Retina (tissue), 1 donor: ENCODE data around the gene GET4.
"Not testable (repeated sequence)": the region's sequence is repeated elsewhere in the genome, so short reads cannot be mapped to it uniquely, and the experiment has no call there.

Source experiments
- DNase-seq: peaks from one replicate; pipeline ENCODE4 v3.0.0-alpha.2; 2016

The GET4 gene

DNA sequence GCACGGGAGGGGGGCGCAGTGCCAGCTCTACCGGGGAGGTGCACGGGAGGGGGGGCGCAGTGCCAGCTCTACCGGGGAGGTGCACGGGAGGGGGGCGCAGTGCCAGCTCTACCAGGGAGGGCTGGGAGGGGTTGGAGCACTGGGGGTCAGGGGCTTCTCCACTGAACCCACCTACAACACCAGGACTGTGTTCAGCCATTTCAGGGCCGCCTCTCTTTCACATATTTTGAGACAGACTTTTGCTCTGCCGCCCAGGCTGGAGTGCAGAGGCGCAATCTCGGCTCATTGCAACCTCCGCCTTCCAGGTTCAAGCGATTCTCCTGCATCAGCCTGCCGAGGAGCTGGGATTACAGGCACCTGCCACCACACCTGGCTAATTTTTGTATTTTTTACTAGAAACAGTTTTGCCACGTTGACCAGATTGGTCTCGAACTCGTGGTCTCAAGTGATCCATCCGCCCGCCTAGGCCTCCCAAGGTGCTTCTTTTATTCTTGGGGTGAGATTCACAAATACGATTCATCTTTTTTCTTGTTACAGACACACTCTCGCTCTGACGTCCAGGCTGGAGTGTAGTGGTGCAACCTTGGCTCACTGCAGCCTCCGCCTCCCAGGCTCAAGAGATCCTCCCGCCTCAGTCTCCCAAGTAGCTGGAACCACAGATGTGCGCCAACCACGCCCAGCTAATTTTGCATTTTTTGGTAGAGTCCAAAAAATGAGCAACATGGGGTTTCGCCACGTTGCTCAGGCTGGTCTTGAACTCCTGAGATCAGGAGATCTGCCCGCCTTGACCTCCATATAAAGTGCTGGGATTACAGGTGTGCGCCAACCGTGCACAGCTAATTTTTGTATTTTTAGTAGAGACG, 41.1 kb downstream of the GET4 start:
- no peak for DNase-seq

DNA sequence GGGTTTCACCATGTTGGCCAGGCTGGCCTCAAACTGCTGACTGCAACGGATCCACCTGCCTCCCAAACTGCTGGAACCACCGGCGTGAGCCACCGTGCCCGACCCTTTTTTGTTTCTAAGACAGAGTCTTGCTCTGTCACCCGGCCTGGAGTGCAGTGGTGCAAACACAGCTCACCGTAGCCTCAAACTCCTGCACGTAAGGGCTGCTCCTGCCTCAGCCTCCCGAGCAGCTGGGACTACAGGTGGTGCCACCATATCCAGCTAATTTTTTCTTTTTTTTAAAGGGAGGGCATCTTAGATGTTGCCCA, 41.7 kb downstream of the GET4 start:
- no peak for DNase-seq

DNA sequence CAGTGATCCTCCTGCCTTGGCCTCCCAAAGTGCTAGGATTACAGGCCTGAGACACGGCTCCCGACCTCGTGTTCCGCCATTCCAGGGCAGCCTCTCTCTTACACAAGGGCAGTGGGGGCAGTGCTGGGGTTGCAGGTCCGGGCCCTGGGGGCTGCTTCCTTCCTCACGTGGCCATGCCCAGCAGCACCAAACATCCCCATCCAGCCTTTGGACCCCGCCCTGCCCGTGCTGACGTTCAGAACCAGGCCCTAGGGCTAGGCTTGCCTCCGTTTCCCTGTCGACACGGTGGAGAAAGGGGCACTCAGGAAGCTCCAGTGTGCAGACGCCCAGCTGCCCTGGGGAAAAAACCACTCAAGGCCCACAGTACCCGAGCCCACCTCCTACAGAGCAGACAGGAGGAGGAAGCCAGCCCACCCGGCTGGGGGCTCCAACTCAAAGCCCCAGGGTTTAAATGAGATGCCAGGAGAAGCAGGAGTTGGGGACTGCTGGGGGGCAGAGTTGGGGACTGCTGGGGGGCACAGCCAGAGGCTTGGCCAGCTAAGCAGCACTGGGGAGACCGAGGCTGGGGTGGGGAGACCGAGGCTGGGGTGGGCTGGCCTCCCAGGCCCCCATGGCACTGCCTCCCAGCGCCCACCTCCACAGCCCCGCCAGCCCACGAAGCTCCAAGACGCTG, 42.2 kb downstream of the GET4 start:
- no peak for DNase-seq

DNA sequence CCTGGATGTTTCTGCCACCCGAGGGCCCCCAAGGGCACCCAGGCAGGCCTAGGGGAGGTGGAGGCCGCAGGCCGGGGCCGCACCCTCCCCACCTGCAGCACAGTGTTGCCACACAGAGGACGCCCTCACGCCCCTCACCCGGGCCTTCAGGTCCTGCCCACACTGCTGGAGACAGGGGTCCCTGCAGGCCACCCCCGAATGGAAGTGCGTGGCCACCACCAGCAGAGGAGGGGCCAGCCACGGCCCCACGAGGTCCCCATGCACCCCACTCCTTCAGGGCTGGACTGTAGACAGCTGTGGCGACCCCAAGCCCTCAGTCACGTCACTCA, 42.7 kb downstream of the GET4 start:
- no peak for DNase-seq

DNA sequence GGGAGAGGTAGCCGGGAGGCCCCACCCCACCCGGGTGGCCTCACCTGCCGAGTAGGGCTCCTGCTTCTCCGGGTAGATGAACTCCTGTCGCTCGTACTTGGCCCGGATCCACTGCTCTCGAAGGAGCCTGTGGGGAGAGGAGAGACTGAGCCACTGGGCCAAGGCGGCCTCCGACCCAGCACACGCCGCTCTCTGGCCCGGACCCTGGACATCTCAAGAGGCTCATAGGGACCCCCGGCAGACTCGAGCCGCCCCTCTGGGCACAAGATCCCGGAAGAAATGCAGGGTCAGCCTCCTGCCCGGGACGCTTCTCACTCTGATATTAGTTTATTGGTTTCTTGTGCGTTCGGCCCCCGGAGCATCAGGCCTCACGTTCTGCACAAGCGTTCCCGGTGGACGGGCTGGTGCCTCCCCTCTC, 43.6 kb downstream of the GET4 start:
- DNase-seq: no peak

DNA sequence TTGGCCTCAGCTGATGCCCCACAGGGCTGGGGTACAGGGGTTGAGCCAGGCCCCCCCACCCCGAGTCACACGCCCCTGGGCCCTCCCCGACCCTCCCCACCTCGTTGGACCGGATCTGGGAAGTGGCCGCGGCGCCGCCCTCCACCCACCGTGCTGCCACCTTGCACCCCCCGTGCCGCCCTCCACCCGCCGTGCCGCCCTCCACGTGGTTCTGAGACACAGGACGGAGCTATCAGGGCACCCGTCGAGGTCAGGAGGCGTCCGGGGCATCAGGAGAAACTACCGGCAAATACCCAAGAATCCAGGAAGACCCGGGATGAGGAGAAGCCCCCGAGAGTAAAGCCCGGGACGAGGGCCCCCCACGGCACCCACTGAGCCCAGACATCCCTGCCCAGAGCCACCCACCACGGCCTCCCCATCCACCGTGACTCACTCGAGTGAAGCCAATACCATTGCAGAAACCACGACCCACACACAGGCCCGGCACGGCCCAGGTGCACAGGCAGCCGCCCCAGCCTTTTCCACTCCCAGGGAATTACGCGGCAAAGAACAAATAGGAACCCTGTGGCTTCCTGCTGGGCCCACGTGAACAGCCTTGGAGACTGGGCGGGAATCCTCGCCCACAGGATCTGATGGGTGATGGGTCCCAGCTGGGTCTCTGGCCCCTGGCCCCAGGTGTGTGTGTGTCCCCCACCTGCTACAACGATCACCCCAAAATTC, 44.2 kb downstream of the GET4 start:
- no peak for DNase-seq

DNA sequence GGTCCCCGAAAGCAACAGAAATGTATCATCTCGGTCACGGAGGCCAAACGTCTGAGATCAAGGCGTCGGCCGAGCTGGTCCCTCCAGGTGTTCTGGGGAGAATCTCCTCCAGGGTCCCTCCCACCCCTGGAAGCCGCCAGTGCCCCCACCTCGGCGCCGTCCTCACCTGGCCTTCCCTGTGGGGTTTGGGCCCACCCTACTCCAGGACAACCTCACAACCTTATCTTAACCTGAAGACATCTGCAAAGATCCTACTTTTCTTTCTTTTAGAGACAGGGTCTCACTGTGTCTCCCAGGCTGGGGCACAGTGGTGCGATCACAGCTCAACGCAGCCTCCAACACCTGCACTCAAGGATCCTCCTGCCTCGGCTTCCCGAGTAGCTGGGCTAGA, 44.7 kb downstream of the GET4 start:
- no peak for DNase-seq

DNA sequence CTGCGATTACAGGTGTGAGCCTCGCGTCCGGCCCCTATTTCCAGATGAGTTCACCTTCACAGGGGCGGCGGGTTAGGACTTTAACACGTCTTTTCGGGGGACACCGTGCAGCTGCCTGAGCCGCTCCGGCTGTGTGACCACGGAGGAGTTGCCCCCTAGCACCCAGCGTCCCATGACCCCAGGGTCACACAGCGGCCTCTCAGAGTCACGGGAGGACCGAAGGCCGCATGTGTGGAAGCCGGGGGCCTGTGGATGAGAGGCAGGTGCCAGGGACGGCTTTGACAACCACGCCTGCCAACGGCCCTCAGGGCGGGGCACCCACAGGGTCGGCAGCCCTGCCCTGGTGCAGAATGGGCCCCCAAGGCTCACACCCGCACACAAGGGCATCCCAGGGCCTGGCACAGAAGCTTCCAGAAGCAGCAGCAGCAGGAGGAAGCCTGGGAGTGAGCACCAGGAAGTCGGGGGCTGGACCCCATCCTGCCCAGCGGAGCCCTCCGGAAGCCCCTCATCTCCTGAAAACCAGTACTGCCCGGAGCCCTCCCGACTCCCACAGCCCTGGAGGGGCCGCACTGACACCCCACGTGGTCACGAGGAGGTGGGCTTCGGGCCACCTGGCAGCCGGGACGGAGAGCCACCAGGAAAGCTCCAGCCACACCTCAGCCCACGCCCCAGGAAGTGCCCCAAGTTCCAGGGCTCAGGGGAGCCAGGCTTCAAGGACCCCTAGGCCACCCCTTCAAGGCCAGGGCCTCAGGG, 45.4 kb downstream of the GET4 start:
- DNase-seq: no peak

DNA sequence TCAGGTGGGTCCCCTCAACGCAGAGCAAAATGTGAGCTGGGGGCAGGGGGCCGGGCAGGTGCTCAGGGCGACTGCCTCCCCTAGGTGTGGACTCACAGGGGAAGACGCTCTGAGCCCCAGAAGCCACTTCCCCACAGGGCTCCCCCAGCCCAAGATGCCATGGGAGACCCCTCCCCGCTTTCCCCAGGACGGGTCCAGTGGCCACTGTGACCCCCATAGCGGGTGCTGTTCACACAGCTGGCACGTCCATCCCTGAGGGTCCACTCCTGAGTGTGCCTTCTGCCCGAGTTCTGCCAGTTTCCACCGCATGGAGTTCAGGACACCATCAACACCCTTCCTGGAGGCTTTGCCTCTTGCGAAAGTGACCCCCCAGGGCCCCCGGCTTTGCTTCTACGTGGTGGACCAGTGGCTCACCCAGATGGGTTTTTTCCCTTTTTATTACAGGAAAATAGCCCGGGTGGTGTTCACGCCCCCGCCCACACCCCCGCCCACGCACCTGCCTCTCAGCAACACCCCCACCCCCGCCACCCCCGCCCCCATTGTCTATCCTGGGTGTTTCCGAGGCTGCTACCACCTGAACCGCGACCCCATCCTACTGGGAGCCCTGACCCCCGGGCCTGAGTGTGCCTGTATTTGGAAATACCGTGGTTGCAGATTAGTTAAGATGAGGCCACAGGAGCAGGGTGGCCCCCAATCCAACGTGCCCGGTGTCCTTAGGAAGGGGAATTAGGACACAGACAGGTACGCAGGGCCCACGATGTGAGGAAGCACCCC, 46.2 kb downstream of the GET4 start:
- DNase-seq: no peak

DNA sequence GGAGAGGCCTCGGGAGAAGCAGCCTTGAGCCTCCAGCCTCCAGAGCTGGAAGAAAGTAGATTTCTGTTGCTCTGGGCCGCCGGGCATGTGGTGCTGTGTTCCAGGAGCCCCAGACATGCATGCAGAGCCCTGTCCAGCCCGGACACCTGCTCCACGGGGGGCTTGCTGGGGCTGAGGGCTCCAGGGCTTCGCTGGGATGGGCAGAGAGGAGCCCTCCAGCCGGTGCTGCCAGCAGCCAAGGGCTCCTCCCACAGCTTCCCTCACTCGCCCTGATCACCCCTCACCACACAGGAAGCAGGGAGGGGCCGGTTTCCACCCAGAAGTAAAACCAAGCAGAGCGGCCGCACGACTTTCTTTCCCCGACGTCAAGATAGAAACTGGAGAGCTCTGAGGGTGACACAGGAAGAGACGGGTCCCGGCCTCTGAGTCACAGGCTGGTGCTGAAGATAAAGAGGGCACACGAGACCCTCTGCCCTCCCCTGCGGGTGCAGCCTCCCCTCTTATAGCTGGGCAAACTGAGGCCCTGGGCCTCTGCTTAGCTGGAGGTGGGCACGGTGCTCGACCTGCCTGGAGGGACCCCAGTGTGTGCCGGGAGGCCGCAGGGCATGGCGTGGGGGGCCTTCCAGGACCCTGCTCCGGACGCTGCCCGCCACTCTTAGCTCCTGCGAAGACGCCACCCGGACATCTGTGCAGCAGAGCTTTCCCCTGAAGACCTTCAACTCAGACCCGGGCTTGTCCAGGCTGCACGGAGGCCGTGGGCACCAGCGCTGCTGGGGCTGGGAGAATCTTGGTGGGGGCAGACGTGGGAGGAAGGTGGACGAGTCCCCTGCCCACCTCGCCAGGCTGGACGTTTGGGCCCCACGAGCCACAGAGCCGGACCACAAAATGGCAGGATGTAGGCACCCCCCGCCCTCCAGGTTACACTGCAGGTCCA, 47.0 kb downstream of the GET4 start:
- DNase-seq: no peak

DNA sequence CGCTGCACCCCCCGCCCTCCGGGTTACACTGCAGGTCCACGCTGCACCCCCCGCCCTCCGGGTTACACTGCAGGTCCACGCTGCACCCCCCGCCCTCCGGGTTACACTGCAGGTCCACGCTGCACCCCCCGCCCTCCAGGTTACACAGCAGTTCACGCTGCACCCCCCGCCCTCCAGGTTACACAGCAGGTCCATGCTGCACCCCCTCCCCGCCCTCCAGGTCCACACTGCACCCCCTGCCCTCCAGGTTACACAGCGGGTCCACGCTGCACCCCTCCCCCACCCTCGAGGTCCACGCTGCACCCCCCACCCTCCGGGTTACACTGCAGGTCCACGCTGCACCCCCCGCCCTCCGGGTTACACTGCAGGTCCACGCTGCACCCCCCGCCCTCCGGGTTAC, 47.7 kb downstream of the GET4 start:
- not testable (repeated sequence) for DNase-seq

DNA sequence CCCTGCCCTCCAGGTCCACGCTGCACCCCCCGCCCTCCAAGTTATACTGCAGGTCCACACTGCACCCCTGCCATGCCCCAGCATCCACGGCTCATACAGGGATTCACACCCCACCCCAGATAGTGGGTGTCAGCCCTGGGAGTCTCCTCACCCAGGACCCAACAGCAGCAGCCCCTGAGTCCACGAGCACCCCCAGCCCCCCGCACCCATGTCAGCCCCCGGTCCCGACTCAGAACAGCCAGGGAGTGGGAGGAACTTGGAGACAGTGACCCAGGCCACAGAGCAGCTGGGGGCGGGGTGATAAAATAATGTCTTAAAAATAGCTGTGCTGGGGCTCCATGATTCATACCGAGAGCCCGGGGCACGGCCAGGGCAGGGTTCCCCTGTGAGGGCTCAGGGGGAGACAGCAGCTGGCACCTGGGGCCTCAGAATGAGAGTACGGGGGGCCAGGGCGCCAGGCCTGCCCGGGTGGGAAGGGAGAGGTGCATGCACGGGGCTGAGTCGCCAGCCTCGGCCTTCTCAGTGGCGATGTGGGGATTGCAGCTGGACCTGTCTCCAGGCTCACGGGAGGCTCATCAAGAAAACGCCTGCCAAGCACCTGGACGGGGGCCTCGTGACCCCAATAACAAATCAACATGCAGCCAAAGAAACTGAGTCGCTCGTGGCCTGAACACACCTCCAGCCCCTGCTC, 48.3 kb downstream of the GET4 start:
- DNase-seq: no peak

DNA sequence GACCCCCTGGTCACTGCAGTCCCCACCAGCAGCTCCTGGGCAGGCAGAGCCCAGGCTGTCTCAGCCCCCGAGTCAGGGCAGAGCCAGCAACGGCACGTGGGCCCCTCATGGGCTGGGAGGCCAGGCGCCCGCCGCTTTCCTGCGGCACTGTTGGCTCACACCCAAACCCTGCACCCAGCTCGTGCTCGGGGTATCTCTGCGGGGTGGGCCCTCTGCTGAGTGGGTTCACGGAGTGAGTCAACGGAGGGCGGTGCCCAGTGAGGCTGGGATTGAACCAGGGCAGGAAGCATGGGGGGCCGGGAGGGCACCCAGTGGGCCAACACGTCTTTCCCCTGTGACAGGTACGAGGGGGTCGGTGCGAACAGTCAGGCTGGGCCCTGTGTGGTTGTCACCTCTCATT, 49.2 kb downstream of the GET4 start:
- DNase-seq: no peak

DNA sequence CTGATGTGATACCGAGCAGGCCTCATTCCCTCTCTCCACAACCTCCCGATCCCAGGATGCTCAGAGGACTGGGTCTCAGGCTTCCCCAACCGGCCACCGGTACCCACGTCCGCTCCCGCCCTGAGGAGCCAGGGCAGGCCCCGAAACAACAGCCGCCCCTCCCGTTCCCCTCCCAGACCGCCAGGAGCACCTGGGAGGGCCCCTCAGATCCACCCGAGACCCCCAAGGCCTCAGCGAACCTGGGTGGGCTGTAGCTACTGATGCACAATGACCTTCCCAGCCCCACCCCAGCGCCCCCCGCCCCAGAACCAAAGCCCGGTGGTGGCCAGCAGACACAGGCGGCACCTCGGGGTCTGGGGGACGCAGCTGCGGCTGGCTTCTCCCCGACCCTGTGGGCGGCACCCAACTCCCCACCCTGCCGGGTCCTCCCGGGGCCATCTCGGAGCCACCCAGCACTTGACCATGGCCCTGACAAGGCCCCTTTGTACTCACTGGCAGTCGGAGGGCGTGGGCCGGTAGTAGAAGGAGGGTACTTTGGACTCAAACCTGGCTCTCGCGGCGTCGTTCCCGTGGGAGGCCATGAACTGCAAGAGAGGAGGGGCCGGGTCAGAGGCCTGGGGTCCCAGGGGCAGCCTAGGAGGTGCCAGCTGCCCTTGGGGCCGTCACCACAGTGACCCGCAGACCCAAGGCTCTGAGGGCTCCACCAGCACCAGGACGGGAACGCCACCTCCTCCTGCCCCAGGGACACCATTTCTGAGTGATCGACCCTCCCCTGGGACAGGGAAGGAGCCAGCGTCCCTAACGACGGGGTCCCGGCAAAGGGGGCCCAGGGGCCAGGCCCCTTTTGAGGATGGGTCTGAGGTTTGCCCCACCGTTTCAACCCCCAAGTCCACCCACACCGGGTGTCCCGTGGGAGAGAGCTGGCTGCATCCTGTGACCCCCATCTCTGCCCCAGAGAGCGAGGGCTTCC, 50.0 kb downstream of the GET4 start:
- no peak for DNase-seq

DNA sequence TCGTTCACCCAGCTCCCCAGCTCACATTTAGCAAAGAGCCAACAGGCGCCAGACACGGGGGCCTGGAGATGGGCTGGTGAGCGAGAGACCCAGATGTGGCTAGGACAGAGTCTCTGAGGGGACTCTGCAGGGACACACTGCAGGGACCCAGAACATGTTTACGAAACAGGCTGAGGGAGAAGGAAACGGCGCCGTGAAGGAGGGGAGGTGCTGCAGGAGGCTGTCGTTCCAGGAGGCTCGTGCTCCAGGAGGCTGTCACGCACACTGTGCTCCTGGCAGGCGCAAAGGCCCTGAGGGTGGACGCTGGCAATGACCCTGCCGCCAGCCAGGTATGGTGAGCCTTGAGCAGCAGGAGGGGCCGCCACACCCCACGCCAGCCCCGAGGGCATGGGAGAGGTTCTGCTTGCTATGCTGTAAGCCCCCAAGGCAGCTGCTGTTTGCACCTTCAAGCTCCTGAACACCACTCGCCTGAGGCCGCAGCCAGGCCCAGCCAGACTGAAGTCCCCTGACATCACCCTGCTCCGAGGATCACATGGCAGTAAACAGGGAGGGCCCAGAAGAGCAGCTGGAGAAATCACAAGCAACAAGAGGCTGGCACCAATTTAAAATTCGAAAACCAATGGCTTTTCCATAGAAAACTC, 50.8 kb downstream of the GET4 start:
- DNase-seq: no peak

DNA sequence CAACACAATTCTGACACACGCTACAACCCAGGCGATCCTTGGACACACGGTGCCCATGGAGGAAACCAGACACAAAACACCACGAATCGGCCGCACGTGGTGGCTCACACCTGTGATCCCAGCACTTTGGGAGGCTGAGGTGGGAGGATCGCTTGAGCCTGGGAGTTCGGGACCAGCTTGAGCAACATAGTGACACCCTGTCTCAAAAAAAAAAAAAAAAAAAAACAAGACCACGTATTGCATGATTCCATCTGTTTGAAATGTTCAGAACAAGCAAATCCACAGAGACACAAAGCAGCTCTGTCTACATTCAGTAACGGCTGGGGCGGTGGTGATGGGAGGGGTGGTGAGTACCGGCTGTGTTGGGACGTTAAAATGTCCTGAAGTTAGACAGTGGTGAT, 53.0 kb downstream of the GET4 start:
- no peak for DNase-seq

DNA sequence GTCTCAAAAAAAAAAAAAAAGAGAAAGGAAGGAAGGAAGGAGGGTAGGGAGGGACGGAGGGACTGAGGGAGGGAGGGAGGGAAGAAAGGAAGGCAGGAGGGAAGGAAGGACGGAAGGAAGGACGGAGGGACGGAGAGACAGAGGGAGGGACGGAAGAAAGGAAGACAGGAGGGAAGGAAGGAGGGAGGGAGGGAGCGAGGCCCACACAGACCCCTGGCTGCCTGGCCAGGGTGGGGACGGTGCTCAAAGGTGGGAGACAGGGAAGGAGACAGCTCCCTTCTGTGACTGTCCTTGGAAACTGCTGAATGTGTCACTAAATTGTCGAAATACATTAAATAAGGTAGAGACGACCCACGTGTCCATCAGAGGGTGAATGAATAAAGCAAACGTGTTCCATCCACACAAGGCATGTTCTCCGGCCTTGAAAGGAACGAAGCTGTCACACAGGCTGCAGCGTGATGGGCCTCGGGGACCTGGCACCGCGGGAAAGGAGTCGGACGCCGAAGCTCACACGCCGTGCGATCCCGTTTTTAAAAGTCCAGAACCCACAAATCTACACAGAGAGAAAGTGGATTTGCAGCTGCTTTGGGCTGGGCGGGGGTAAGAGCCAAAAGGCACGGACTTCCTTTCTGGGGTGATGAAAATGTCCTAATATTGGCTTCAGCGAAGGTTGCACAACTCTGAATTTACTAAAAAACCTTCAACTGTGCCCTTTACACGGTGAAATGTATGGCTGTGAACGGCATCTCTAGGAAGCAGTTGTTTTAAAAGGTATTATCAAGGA, 54.8 kb downstream of the GET4 start:
- no peak for DNase-seq
